Subcutaneous abdominal adipose tissue (tissue), 5 donors: ENCODE data around the gene OVCH2.
"Not testable (repeated sequence)": the region's sequence is repeated elsewhere in the genome, so short reads cannot be mapped to it uniquely, and the experiment has no call there.

Source experiments
- H3K27ac ChIP-seq: one replicate; pipeline ENCODE4 v1.7.0; 2013; ENCODE audit warnings: low read depth, mild to moderate bottlenecking, inconsistent platforms, low read length, moderate library complexity
- H3K27me3 ChIP-seq, 5 donors: one replicate each; pipeline ENCODE4 v1.7.0; 2013; ENCODE audit warnings: low read length in 5 of 5, inconsistent platforms in 1 of 5; ENCODE audit not compliant: control insufficient read depth in 5 of 5, insufficient read depth in 4 of 5
- H3K36me3 ChIP-seq, 5 donors: one replicate each; pipeline ENCODE4 v1.7.0; 2013; ENCODE audit warnings: low read length in 5 of 5; ENCODE audit not compliant: control insufficient read depth in 5 of 5, insufficient read depth in 5 of 5
- H3K4me1 ChIP-seq, 5 donors: one replicate each; pipeline ENCODE4 v1.7.0; 2013; ENCODE audit warnings: low read length in 5 of 5, mild to moderate bottlenecking in 3 of 5, moderate library complexity in 1 of 5; ENCODE audit not compliant: control insufficient read depth in 5 of 5, insufficient read depth in 5 of 5
- H3K4me3 ChIP-seq, 5 donors: one replicate each; pipeline ENCODE4 v1.7.0; 2013; ENCODE audit warnings: low read length in 5 of 5, low read depth in 1 of 5
- H3K9ac ChIP-seq, 5 donors: one replicate each; pipeline ENCODE4 v1.7.0; 2013; ENCODE audit warnings: low read length in 5 of 5, mild to moderate bottlenecking in 4 of 5, moderate library complexity in 3 of 5
- H3K9me3 ChIP-seq, 5 donors: one replicate each; pipeline ENCODE4 v1.7.0; 2013; ENCODE audit warnings: low read length in 5 of 5; ENCODE audit not compliant: control insufficient read depth in 5 of 5
- donor health status: healthy.
- donor health status: healthy.
- donor health status: healthy.
- donor health status: healthy.
- donor health status: healthy.

OVCH2 gene, protein sequence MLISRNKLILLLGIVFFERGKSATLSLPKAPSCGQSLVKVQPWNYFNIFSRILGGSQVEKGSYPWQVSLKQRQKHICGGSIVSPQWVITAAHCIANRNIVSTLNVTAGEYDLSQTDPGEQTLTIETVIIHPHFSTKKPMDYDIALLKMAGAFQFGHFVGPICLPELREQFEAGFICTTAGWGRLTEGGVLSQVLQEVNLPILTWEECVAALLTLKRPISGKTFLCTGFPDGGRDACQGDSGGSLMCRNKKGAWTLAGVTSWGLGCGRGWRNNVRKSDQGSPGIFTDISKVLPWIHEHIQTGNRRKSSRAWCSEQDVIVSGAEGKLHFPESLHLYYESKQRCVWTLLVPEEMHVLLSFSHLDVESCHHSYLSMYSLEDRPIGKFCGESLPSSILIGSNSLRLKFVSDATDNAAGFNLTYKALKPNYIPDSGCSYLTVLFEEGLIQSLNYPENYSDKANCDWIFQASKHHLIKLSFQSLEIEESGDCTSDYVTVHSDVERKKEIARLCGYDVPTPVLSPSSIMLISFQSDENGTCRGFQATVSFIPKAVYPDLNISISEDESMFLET

DNA sequence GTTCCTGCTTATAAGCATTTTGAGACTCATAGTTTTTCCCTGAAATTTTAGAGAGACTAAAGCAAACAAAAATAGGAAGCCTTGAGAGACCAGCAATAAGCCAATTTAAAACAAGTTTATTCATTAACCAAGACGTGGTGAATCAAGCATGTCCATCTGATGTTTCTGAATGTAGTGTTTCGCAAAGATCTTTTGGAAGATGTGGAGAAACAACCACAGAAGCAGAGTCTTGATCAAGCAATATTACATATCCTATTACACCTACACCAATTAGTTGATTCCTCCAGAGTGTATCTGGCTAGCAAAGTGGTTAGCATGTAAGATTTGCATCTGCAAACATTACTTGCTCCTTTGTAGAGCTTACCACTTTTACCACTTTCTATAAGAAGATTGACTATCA, at the start of gene OVCH2:
OVCH2 (minus strand) TSS at position 101 of the 400 bp plus-strand sequence; CDS start at position 18, 83 bp downstream.
- Histone ChIP-seq H3K27me3 (peaks cover 0 to 7% (median 3%) of the 10 kb centered on the region in 5 donors), H3K4me3 (no peak within 1 kb of the TSS), H3K27ac (no peak within 1 kb of the TSS), H3K9me3 (no peaks in the 10 kb centered on the region), H3K36me3 (no peaks in the 10 kb centered on the region), H3K4me1 (no peaks in the 10 kb centered on the region), H3K9ac (no peak within 1 kb of the TSS)

DNA sequence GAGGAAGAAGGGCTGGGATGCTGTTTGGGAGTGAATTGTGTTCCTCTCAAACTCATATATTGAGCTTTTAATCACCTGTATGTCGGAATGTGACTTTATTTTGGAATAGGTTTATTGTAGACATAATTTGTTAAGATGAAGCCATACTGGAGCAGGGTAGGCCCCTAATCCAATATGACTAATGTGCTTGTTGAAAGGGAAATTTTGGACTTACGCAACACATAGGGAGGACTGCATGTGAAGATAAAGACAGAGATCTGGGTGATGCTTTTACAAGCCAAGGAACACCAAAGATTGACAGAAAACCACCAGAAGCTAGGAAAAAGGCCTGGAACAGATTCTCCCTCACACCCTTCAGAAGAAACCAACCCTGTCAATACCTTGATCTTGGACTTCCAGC, 43.2 kb upstream of the OVCH2 start:
- H3K36me3 ChIP-seq: no peaks in the 10 kb centered on the region
- no peak overlapping the region for H3K4me3 ChIP-seq
- H3K9me3 ChIP-seq: no peaks in the 10 kb centered on the region
- H3K27ac ChIP-seq: no peak overlapping the region
- no peaks in the 10 kb centered on the region for H3K4me1 ChIP-seq
- no peaks in the 10 kb centered on the region for H3K27me3 ChIP-seq
- H3K9ac ChIP-seq: no peak overlapping the region

DNA sequence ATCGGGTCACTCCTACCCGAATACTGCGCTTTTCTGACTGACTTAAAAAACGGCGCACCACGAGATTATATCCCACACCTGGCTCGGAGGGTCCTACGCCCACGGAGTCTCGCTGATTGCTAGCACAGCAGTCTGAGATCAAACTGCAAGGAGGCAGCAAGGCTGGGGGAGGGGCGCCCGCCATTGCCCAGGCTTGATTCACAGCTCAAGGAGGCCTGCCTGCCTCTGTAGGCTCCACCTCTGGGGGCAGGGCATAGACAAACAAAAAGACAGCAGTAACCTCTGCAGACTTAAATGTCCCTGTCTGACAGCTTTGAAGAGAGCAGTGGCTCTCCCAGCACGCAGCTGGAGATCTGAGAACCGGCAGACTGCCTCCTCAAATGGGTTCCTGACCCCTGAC, 28.5 kb upstream of the OVCH2 start:
- not testable (repeated sequence) for H3K36me3 ChIP-seq, H3K4me1 ChIP-seq, H3K27me3 ChIP-seq, H3K9me3 ChIP-seq, H3K9ac ChIP-seq, H3K4me3 ChIP-seq, H3K27ac ChIP-seq

DNA sequence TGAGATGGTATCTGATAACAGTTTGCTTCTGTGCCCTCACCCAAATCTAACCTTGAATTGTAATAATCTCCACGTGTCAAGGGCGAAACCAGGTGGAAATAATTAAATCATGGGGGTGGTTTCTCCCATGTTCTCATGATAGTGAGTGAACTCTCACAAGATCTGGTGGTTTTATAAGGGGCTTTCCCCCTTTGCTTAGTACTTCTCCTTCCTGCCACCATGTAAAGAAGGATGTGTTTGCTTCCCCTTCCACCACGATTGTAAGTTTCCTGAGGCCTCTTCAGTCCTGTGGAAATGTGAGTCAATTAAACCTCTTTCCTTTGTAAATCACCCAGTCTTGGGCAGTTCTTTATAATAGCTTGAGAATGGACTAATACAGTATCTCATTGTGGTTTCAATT, 8.5 kb upstream of the OVCH2 start:
- no peaks in the 10 kb centered on the region for H3K36me3 ChIP-seq
- H3K4me1 ChIP-seq: no peaks in the 10 kb centered on the region
- H3K9ac ChIP-seq: no peak overlapping the region
- H3K27me3 ChIP-seq: no peaks in the 10 kb centered on the region
- no peak overlapping the region for H3K27ac ChIP-seq
- H3K4me3 ChIP-seq: no peak overlapping the region
- H3K9me3 ChIP-seq: no peaks in the 10 kb centered on the region

DNA sequence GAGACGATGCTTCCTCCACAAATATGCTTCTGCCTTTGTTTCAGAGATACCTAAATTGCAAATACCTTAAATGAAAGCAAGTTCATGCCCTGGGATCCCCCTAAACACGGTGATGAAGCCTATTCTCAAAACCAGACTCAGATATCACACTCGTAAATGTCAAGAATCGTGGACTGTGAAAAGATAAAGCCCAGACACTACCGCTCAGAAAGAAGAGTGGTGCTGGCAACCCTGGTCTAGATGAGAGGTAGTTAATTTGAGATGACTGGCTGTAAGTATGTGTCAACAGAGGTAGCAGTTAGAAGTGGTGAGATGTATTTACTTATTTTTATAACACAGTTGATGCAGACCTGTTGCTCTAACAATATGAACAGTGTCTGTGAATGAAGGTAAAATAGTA, 2.5 kb downstream of the OVCH2 start:
- Histone ChIP-seq H3K9ac (no peak overlapping the region), H3K27me3 (peaks cover 0 to 7% (median 3%) of the 10 kb centered on the region in 5 donors), H3K4me1 (no peaks in the 10 kb centered on the region), H3K4me3 (no peak overlapping the region), H3K27ac (no peak overlapping the region), H3K36me3 (no peaks in the 10 kb centered on the region), H3K9me3 (no peaks in the 10 kb centered on the region)

DNA sequence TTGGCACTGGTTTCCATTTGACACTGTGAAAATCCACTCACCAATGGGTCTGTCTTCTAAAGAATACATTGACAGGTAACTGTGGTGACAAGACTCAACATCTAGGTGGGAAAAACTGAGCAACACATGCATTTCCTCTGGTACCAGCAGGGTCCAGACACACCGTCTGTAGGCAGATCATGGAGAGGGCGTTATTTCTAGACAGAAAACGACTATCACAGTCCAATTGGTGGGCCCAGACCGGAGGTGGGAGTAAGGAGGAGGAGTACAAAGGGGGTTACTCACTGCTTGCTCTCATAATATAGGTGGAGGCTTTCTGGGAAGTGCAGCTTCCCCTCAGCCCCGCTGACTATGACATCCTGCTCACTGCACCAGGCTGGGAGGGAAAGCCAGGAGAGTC, 9.9 kb downstream of the OVCH2 start:
- Histone ChIP-seq H3K27ac (no peak overlapping the region), H3K9me3 (no peaks in the 10 kb centered on the region), H3K36me3 (no peaks in the 10 kb centered on the region), H3K27me3 (peaks cover 0 to 15% (median 3%) of the 10 kb centered on the region in 5 donors), H3K4me3 (no peak overlapping the region), H3K9ac (no peak overlapping the region), H3K4me1 (peaks cover 0 to 4% (median 0%) of the 10 kb centered on the region in 5 donors)

DNA sequence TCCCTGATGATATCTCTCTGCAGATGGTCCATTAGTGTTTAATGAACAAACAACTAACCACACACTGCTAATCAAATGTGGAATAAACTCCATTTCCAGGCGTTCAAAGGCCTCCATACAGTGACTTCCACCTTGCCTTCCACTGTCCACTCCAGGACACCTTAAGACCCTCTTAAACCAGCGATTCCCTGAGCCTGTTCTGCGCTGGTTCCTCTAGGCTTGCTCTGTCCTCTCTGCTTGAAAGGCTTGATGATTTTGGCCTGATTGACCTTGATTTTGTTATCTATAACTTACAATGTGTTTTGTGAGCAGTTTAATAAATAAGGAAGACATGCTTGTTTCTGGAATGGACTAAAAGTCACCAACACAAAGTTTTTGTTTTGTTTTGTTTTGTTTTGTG, 12.0 kb downstream of the OVCH2 start:
- Histone ChIP-seq H3K36me3 (no peaks in the 10 kb centered on the region), H3K9ac (no peak overlapping the region), H3K9me3 (no peaks in the 10 kb centered on the region), H3K27ac (no peak overlapping the region), H3K27me3 (peaks cover 0 to 15% (median 4%) of the 10 kb centered on the region in 5 donors), H3K4me1 (peaks cover 0 to 4% (median 0%) of the 10 kb centered on the region in 5 donors), H3K4me3 (no peak overlapping the region)

DNA sequence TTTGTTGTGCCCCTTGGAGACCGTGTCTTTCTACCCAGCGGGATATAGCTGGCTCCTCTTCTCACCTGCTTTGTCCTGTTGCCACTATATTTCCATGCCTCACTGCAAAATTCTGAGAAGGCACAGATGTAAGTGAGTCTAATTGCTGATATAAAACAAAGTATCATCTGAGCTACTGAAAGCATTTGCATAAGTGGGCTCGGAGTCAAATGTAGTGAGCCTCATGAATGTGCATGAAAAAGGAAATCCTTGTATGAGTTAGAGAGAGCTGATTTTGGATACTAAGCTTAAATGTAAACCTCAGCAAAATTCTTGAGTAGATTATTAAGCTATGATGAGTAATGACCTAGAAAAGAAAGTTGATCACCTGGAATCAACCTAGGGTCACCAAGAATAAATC, 13.9 kb downstream of the OVCH2 start:
- Histone ChIP-seq H3K27ac (no peak overlapping the region), H3K9me3 (no peaks in the 10 kb centered on the region), H3K4me3 (no peak overlapping the region), H3K9ac (no peak overlapping the region), H3K36me3 (no peaks in the 10 kb centered on the region), H3K4me1 (peaks cover 0 to 4% (median 0%) of the 10 kb centered on the region in 5 donors), H3K27me3 (peaks cover 0 to 15% (median 4%) of the 10 kb centered on the region in 5 donors)

DNA sequence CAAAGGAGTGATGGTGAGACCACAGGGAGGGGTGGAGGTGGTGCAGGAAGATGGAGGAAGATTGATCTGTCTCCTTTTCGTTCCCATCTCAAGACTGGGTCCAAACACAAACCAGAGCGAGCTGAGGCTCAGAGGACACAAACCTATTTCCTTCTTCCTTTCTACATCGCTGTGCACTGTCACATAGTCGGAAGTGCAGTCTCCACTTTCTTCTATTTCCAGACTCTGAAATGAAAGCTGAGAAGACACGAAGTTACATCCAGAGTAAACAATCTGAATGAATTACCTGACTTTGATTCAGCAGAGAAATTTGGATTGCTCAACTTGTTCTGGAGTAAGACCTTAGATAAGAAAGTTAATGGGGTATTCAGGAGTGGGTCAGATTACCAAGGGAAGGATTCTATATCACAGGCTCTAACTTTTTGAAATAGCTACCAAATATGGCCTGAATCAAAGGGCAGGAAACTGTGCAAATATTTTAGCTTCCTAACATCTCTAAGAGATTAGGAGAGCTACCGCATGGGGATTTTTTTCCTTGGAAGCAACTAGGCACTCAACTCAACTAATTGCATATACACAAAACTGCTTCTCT, 14.4 kb downstream of the OVCH2 start:
- no peak overlapping the region for H3K9ac ChIP-seq
- no peaks in the 10 kb centered on the region for H3K36me3 ChIP-seq
- no peak overlapping the region for H3K27ac ChIP-seq

DNA sequence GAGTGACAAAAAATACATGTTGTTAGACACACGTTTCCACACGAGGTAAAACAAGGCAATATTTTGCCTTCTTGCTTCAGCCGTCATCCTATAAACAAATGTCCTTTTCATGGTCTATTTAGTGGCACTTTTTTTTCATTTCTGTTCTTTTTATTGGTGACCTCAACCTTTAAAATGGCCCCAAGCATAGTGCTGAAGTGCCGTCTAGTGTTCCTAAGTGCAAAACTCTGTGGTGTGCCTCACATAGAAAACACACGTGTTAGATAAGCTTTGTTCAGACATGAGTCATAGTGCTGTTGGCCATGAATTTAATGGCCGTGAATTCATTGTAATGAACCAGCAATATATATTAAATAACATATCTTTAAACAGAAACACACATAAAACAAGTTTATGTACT, 15.6 kb downstream of the OVCH2 start:
- no peak overlapping the region for H3K9ac ChIP-seq

More for the DNA sequence above, 14.4 kb downstream of the OVCH2 start:
- H3K4me3 ChIP-seq: no peak overlapping the region
- peaks cover 0 to 4% (median 0%) of the 10 kb centered on the region in 5 donors for H3K4me1 ChIP-seq
- peaks cover 0 to 15% (median 4%) of the 10 kb centered on the region in 5 donors for H3K27me3 ChIP-seq
- no peaks in the 10 kb centered on the region for H3K9me3 ChIP-seq

More for the DNA sequence above, 15.6 kb downstream of the OVCH2 start:
- H3K9me3 ChIP-seq: no peaks in the 10 kb centered on the region
- no peak overlapping the region for H3K27ac ChIP-seq
- H3K27me3 ChIP-seq: peaks cover 0 to 15% (median 4%) of the 10 kb centered on the region in 5 donors
- H3K4me1 ChIP-seq: peaks cover 0 to 4% (median 0%) of the 10 kb centered on the region in 5 donors
- H3K4me3 ChIP-seq: no peak overlapping the region
- H3K36me3 ChIP-seq: no peaks in the 10 kb centered on the region
